ENCODE measurements around the gene FTH1.

FTH1 gene

DNA sequence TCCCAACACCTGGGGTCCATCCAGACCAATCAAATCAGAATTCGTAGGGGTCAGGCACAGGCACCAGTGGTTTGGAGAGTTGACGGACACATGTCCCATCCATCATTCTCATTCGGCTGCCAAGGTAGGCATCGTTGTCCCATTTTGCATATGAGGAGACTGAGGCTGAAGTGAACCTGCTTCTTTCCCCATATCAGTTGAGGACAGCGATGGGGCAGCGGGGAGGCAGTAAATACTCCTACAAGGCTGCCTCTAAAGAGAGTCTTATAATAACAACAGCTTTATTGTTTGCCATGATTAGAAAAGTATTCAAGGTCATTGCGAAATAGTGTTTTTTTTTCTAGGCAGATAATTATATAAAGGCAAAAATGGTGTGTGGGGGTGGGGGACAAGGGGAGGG lies 18.9 kb downstream of the FTH1 start:
- no peak for DNase-seq (ENCODE audit: low read depth in 2 of 2)

DNA sequence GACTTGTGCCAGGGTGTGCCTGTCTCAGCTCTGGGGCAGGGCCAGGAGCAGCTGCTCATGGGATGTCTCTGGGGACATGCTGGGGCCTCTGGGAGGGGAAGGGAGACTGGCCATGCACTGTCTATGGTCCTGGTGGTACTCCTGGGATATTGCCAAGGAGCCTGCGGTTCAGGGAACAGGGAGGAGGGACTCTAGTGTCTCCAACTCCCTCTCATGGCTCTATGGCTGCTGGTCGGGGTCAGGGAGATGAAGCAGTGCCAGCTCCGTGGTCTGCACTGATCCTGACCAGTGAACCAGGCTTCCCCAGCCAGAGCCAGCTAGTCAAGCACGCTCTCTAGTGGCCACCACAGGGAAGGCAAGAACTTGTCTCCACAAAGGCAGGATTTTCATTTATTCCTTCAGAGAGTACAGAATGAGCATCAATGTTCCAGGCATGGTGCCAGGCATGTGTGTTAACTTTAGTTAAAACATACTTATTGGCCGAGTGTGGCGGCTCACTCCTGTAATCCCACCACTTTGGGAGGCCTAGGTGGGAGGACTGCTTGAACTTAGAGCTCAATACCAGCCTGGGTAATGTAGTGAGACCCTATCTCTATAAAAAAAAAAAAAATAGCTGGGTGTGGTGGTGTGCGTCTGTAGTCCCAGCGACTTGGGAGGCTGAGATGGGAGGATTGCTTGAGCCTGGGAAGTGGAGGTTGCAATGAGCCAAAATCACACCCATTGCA lies 19.8 kb downstream of the FTH1 start:
- DNase-seq (ENCODE audit: low read depth in 2 of 2) = no peak

DNA sequence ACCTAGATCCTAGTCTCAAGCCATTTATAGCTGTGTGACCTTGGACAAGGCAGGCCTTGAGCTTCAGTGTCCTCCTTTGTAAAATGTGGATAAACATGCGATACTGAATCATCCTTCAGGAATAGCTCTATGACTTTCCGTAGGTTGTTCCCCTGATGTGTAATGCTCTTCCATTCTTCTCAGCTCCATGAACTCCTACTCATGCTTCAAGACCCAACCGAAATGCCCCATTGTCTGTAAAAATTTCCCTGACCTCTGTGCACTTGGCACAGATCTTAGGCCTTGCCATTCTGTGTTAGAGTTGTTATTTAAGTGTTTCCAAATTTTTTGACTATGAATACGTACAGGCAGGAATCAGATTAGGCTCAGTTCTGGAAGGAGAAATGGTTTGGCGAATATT lies 20.5 kb downstream of the FTH1 start:
- no peak for DNase-seq (ENCODE audit: low read depth in 2 of 2)

DNA sequence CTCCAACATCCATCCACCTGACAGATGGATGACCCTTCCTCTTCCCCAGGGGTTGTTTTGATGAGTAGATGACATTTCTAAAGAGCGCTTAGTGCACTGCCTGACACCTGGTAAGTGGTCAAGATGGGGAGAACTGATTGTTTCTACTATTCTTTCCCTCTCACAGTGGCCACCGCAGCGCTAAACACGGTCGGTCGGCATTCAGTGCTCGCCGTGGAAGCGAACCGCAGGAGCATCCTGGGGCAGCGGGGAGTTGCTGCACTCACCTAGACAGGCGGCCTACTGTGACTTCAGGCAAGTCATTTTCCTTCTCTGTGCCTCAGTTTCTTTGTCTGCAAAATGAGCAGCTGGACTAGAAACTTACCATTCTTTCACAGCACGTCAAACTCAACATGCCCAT lies 22.2 kb downstream of the FTH1 start:
- no peak for DNase-seq (ENCODE audit: low read depth in 2 of 2)

DNA sequence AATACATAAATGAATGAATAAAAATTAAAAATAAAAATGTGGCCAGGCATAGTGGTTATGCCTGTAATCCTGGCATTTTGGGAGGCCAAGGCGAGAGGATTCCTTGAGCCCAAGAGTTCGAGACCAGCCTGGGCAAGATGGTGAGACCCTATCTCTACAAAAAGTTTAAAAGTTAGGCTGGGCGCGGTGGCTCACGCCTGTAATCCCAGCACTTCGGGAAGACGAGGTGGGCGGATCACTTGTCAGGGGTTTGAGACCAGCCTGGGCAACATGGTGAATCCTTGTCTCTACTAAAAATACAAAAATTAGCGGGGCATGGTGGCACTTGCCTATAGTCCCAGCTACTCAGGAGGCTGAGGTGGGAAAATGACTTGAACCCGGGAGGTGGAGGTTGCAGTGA lies 27.0 kb downstream of the FTH1 start:
- DNase-seq (ENCODE audit: low read depth in 2 of 2) = no peak

DNA sequence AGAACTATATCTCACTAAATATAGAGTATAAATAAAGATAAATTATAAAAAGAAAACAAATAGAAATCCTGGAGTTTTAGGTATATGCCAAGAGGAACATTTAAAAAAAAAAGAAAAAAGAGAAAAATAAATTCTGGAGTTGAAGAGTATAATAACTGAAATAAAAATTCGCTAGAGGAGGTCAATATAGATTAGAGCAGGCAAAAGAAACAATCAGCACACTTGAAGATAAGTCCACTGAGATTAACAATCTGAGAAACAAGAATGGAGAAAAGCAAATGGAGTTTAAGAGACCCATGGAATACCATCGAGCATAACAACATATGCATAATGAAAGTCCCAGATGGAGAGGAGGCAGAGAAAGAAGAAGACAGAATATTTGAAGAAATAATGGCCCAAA lies 31.6 kb downstream of the FTH1 start:
- no peak for DNase-seq (ENCODE audit: low read depth in 2 of 2)

DNA sequence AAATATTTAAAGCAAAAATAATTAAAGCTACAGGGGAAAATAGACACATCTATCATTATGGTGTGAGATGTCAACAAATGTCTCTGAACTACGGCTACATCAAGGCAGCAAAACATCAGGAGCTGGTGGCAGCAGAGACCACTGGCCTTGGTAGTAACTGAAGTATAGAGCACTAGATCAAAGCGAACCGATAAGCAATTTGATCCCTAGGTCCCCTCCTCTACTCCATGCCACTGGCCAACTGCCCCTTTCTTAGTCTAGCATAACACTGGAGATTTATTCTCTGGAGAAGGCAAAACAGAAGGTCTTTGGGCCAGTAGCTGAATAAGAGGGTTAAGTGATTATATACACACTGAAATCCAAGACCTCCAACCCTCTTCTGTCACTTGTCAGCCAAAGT lies 36.5 kb downstream of the FTH1 start:
- no peak for DNase-seq (ENCODE audit: low read depth in 2 of 2)

DNA sequence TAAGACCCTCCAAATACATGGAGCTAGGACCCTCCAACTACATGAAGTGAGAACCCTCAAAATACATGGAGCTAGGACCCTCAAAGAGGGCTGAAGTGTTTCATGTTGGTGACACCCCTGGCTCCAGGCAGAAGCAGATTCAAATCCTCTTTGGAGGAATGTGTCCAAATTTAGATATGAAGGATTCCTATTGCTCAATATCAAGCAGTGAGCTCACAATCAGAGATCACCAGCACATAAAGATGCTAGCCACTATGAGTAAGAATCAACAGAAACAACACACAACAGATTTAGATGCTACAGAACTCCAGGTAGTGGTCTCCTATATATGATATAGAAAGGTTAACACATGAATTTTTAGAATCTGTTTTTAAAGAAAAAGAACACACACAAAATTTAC lies 38.8 kb downstream of the FTH1 start:
- DNase-seq (ENCODE audit: low read depth in 2 of 2) = no peak

DNA sequence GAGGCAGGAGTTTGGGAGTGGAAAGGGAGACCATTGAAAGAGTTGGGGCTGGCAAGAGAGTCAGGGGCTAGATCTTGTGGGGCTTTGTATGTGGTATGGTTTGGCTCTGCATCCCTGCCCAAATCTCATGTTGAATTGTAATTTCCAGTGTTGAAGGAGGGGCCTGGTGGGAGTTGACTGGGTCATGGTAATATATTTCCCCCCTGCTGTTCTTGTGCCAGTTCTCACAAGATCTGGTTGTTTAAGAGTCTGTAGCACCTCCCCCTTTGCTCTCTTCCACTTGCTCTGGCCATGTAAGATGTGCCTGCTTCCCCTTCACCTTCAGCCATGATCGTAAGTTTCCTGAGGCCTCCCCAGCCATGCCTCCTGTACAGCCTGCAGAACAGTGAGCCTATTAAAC lies 39.9 kb downstream of the FTH1 start:
- DNase-seq (ENCODE audit: low read depth in 2 of 2) = no peak

DNA sequence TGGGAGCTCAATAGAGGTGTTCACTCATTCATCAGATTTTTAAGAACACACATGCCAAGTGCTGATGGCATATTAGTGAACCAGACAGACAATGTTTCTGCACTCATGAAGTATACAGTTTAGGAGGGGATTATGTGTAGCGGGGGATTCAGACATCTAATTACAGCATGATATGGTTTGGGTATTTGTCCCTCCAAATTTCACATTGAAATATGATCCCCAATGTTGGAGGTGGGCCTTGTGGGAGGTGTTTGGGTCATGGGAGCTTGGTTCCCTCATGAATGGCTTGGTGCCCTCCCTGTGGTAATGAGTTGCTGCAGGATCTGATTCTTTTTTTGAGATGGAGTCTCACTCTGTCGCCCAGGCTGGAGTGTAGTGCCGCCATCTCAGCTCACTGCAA lies 41.2 kb downstream of the FTH1 start:
- DNase-seq (ENCODE audit: low read depth in 2 of 2) = no peak

DNA sequence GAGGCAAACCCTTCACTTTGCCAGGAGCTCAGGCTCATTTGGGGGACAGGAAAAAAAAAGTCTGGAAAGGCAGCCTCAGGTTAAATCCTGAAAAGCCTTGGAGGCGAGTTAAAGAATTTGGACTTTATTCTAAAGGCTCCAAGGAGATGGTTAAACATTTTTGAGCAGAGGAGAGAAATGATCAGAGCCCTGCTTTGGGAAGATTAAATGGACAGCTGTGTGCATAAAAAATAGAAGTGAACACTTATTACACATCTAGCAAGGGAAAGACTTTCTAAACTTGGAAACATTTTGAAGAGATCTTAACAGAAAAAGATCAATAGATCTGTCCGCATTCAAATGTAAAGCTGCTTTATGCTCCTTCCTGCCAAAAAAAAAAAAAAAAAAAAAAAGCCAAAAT lies 41.7 kb downstream of the FTH1 start:
- DNase-seq (ENCODE audit: low read depth in 2 of 2) = no peak

DNA sequence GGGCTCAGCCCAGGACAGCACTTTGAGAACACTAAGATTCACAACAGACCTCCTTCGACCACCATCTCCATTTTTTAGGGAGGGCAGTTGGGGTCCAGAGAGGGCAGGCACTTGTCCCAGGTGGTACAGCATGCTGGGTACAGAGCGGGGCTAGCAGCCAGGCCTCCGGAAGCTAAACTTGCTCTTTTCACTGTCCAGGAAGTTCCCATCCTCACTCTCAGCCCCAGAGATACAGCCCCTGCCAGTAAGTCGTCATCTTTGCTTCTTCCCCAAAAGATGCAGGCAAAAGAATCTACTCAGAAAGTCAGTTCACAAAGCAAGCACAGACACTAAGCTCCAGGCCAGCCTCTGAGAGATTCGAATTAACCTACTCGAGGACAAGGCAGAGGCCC lies 43.4 kb downstream of the FTH1 start:
- no peak for DNase-seq (ENCODE audit: low read depth in 2 of 2)

DNA sequence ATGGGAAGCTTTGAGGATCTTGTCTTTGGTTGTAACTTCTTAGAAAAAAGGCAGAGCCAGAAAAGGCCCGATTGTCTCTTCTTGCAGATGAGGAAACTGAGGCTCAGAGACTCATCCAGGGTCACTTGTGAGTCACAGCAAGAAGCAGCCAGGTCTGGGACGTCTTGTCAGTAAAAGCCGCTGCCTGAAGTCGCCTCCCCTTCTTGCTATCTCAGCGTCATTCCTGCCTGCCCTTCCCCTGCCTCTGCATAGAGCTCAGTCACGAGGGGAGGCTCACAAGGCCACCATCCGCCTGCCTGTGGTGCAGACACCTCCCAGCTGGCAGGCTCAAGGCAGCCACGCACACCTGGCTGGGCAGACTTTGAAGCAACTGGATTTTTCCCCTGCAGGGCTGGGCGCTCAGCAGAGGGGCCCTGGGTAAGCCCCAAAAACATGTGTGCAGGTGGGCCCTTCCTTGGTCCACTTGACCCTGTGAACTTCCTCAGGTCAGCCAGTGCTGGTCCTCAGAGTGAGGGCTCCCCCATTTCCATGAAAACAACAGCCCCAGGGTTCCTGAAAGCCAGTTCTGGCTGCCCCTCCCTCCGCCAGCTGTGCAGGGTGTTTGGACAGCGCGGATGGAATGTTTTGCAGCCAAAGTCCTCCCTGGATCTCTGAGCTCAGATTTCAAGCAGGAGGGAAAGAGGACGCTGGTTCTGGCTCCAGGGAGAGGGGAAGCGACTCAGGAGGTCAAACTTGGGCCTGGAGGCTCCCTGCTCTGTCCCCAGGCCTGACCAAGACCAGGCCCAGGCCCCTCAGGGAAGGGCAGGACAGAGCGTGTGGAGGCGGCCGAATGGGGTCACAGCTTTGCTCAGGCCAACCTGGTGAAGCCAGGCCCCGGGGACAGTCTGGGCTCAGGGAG lies 44.0 kb downstream of the FTH1 start:
- DNase-seq (ENCODE audit: low read depth in 2 of 2) = no peak

DNA sequence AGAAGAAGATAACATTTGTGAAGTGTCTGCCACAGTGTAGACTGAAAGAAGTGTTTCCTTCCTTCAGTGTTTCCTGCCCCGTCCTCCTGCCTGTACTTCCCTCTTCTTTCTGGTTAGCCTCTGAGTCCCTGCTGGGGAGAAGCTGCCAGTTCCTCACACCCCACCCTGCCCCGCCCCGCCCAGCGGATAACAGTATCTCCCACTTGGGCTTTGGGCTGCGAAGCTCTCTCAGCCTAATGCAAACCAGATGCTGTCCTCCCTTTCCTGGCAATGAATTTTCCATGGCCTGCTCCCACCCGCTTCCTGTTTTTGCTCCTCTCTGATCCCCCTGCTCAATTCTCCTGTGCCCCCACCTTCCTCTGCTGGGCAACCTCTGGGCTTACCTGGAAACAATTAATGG lies 44.9 kb downstream of the FTH1 start:
- no peak for DNase-seq (ENCODE audit: low read depth in 2 of 2)

DNA sequence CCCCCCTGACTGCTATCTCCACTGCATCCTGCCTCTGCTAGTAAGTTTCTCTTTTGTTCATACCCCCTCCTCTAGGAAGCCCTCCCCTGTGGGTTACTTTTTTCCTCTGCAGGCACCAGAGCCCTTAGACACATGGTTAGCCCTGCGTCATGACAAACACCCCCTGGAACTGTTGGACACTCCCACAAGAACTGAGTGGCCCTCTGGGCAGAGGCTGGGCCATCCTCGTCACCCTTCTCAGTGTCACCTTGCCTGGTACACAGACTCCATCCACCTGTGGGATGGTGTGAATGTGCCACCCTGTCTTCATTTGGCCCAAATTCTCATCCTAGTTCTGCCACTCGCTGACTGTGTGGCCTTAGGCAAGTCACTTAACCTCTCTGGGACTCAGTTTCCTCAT lies 46.0 kb downstream of the FTH1 start:
- DNase-seq (ENCODE audit: low read depth in 2 of 2) = no peak

DNA sequence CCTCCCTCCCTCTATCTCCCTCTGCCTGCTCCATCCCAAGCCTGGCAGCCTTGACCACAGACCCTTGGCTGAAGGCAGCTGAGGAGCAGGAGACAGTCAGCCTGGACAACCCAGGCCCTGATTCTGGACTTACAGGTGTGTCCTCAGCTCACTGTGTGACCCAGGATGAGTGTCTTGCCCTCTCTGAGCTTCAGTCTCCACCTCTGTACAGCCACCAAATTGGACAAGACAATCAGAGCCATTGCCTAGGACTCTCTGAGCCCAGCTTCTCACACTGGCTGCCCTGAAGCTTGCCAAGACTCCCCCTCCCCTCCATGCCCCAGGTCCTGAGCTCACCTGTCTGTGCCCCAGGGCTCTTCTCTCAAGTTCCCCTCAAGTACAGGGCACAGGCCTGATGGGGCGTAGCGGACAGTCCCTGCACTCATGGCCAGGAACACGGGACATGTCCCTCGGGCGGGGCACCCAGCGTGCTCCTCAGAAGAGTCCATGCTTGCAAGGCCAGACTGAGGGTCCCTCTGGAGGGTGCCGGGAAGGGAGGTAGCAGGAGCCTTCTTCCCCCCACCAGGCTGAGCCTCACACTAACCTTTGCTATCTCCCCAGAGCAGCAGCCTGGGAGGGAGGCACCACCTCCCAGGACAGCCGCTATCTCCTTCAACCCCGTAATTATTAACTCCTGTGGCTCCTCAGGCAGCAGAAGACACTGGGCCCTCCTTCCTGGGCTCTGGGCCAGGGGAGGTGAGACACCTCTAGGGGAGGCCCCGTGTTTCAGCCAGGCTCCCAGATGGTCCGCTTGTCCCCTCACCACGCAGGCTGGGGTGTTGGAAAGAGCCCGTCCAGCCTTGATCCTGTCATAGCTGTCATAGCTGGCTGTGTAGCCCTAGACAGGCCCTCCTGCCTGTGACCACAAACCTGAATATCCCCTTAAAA lies 47.5 kb downstream of the FTH1 start:
- DNase-seq (ENCODE audit: low read depth in 2 of 2) = no peak

DNA sequence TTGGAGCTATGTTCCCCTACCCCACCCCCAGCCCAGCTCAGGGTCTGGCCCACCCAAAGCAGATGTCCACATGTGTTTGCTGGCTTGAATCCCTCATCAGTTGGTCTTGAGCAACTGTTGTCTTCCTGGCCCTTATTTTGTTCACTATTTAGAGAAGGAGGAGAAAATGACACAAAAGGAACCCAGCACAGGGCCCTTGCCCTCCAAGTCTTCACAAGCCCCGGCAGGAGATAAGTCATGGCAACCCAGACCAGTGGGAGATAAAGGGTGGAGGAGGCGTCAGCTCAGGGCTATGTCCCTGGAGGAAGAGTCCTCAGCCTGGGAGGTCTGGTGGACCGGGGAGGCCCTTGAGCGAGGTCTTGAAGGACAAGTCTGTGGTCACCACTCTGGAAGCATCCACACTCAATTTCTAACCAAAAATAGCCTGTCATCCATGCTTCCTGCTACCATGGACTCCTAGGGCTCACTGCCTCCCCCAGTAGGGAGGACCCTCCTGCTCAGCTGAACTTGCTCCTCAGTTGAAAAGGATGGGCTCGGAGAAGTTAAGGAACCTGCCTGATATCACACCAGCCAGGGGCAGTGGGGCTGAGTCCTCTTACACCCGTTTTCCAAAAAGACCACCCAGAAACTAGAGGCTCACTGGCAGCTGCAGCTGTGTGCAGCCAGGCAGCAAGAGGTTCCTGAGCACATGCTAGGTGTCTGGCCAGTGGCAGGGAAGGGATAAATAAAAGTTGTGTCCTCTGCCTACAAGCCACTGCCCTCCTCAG lies 48.3 kb downstream of the FTH1 start:
- no peak for DNase-seq (ENCODE audit: low read depth in 2 of 2)

DNA sequence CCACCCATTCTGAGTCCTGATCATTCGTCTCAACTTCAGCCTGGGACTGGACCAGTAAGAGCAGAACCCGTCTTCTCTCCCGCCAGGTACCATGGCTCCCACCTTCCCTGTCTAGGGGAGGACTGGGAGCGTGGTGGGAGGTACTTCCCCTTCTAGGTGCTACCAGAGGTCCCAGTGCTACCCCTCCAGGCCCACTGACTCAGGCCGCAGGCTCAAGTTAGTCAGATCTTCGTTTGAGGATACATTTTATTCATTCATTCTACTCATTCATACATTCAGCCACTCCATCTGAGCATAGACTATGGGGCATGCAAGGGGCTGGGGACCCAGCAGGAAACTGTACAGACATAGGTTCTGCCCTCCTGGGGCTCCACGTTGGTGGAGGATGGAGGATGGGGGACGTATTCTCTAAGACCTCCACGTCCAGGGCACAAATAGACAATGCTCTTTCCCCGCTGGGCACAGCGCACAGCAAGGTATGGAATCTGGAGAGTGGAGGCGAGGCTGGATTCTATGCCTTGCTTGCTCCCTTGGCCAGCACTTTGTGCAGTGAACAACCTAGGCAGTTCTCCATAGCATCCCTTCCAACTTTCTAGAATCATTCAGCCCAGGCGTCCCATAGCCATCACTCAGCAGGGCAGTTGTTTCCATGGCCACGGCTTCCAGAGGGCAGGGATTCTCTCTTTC lies 49.0 kb downstream of the FTH1 start:
- DNase-seq (ENCODE audit: low read depth in 2 of 2) = no peak

DNA sequence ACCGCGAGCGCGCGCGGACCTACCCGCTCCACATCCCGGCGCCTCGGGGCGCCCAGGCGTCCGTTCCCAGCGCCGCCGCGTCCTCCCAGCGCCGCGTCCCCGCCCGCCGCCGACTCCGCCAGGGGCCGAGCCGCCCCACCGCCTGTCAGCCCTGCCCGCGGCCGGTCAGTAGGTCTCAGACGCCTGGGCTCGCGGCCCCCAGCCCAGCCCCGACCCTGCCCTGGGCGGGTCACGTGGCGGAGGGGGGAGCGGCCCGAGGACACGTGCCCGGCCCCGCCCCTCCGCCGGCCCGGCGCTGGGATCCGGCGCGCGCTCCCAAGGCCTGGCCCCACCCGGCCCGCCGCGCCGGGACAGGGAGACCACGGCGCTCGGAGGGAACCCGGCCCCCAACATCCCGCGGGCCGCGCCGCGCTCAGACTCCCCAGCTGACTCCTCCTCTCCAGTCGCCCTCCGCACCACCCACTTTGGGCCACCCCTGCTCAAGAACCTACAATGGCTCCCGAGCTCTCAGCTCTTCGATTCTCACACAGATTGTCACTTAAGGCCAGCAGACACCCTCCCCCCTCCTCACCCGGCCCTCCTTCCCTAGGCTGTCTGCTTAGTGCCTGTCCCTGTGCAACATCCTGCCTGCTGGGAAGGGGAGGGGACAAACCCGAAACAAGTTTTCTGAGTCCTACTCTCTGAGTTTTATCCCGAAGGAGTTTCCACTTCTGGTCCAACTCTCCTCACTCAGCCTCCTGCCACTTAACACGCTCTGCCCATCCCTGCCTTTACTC lies 49.9 kb downstream of the FTH1 start, which contains the start of gene RAB3IL1:
Gene RAB3IL1 (minus strand): TSS at position 233 of the 776 bp plus-strand sequence. CDS start 199 bp downstream, at position 34.
- no peak for DNase-seq (ENCODE audit: low read depth in 2 of 2)

DNA sequence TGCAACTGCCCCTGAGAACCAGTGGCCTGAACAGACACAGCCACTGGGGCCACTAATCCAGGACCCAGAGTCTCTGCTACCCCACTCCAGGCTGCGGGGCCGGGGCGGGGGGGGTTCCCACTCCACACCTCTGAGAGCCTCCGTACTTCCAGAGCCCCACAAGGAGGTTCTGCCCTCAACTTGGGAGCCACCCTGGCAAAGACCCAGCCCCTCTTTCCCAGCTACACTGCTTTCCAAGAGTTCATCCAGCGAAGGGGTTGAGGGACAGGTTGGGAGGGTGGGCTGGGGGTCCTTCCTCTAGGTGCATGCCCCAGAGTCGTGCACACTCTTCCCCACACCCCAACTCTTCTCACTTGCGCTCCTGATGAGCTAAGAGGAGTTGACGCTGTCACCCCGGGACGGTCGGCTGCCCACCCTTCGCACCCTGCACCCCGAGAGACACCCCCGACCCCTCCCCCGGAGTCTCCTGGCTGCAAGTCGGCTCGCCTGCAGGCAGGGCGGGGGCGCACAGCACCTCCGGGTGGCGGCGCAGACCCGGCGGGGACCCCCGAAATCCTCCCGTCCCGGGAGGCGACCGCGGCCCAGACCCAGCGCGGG lies 50.6 kb downstream of the FTH1 start:
- no peak for DNase-seq (ENCODE audit: low read depth in 2 of 2)

Data from stimulated activated CD8-positive, alpha-beta memory T cell treated with anti-CD3 and anti-CD28 coated beads, Interleukin-15, amount 100 ng/mL, for 48 hours (primary cell).